Sigmoid colon (tissue), 7 donors: ENCODE data around the gene RCN1. TPM values are rescaled to one million over a fixed set of nuclear protein-coding genes. Genes with fewer than 3 reads are reported as not detected.

Experiments
- DNase-seq: peaks from one replicate; pipeline ENCODE4 v3.0.0-alpha.2; 2019
- H3K27ac ChIP-seq, 4 donors: fragments of 200-600 bp; sonication (generic); one replicate each; pipeline ENCODE4 v1.5.1; 2016 to 2019; ENCODE audit warnings: mild to moderate bottlenecking in 1 of 4
- H3K27me3 ChIP-seq, 3 donors: fragments of 200-600 bp; sonication (generic); one replicate each; pipeline ENCODE4 v1.5.1; 2019; ENCODE audit warnings: mild to moderate bottlenecking in 1 of 3
- H3K36me3 ChIP-seq, 4 donors: fragments of 200-600 bp; sonication (generic); one replicate each; pipeline ENCODE4 v1.5.1; 2016 to 2019
- H3K4me1 ChIP-seq, 4 donors: fragments of 200-600 bp; sonication (generic); one replicate each; pipeline ENCODE4 v1.5.1; 2017 to 2019
- H3K4me3 ChIP-seq, 4 donors: fragments of 200-600 bp; sonication (generic); one replicate each; pipeline ENCODE4 v1.5.1; 2017 to 2019; ENCODE audit warnings: mild to moderate bottlenecking in 2 of 4, moderate library complexity in 1 of 4
- H3K9me3 ChIP-seq, 4 donors: fragments of 200-600 bp in 3 of 4; sonication (generic) in 3 of 4; one replicate each; pipeline versions ENCODE4 v1.5.1 to v1.6.1; 2013 to 2019
- CTCF ChIP-seq, 4 experiments: fragments of 450-650 bp in 3 of 4; fragments of 200-600 bp in 1 of 4; IDR thresholded peaks; one replicate each; pipeline ENCODE4 v1.5.1; 2016 to 2019; ENCODE audit warnings: antibody characterized with exemption in 4 of 4, mild to moderate bottlenecking in 3 of 4, moderate library complexity in 2 of 4
- EP300 ChIP-seq, 4 donors: sonication (generic); formaldehyde crosslinking; IDR thresholded peaks; one replicate each; pipeline ENCODE4 v1.6.1; 2017; ENCODE audit warnings: antibody characterized with exemption in 4 of 4
- POLR2A ChIP-seq, 2 donors: fragments of 450-650 bp; IDR thresholded peaks; one replicate each; pipeline ENCODE4 v1.6.1; 2016; ENCODE audit warnings: antibody characterized with exemption in 2 of 2, mild to moderate bottlenecking in 2 of 2, moderate library complexity in 2 of 2
- POLR2AphosphoS5 ChIP-seq, 4 donors: sonication (generic); formaldehyde crosslinking; IDR thresholded peaks; one replicate each; pipeline ENCODE4 v1.6.1; 2017; ENCODE audit warnings: antibody characterized with exemption in 4 of 4
- WGBS, 2 donors: extraction: QIAGEN DNeasy Blood & Tissue Kit; methylation state at CpG; one replicate each; pipeline ENCODE4 v1.1.7; 2013; 5-methylcytosine and 5-hydroxymethylcytosine counted together
- intact Hi-C: fragments of 100-400 bp; cut with DNase I; formaldehyde crosslinking; loops from one replicate; pipeline ENCODE4 v1.15.1; 2023
- polyA plus RNA-seq, 3 donors: library from polyadenylated mRNA; stranded (reverse); fragments of 200-250 nt; gene quantifications; one replicate each; pipeline ENCODE4 v1.2.3, GENCODE V29; 2013
- total RNA-seq, 4 donors: library from RNA; depleted of rRNA; stranded (reverse); fragments of >200 nt; gene quantifications; one replicate each; pipeline ENCODE4 v1.1.0, GENCODE V29; 2016
- donor health status: healthy with polysubstance abuse.
- donor health status: Bipolar disorder and iron deficiency.
- donor health status: healthy.

RCN1 gene
- total and polyA plus RNA-seq, 7 donors: 9.7 to 58.4 (median 34.1) TPM

GRCh38 chr11:32050264-32050663 is 40.6 kb upstream of the RCN1 start:
- 22 to 73% methylated on average over 4 of the region's 4 CpGs for WGBS, 2 donors
- no peak for DNase-seq
- H3K27ac ChIP-seq: no peak overlapping the region
- no peaks in the 10 kb centered on the region for H3K36me3 ChIP-seq
- no peaks in the 10 kb centered on the region for H3K9me3 ChIP-seq
- intact Hi-C loops: no loop called here
- H3K27me3 ChIP-seq: peaks cover 0 to 20% (median 0%) of the 10 kb centered on the region in 3 donors
- no peak overlapping the region for H3K4me3 ChIP-seq
- TF ChIP-seq CTCF (IDR thresholded peaks at IDR 0.05): no peak
- no peak for TF ChIP-seq POLR2A (IDR thresholded peaks at IDR 0.05)
- TF ChIP-seq EP300 (IDR thresholded peaks at IDR 0.05): no peak
- TF ChIP-seq POLR2AphosphoS5 (IDR thresholded peaks at IDR 0.05): no peak
- no peaks in the 10 kb centered on the region for H3K4me1 ChIP-seq

GRCh38 chr11:32052215-32052614 is 38.7 kb upstream of the RCN1 start:
- Histone ChIP-seq H3K27me3 (peaks cover 0 to 17% (median 0%) of the 10 kb centered on the region in 3 donors), H3K4me3 (no peak overlapping the region), H3K27ac (no peak overlapping the region), H3K4me1 (no peaks in the 10 kb centered on the region), H3K36me3 (no peaks in the 10 kb centered on the region), H3K9me3 (no peaks in the 10 kb centered on the region)
- 13 to 26% methylated on average over 6 of the region's 6 CpGs for WGBS, 2 donors
- TF ChIP-seq POLR2AphosphoS5 (IDR thresholded peaks at IDR 0.05) (no peak), POLR2A (IDR thresholded peaks at IDR 0.05) (no peak), CTCF (IDR thresholded peaks at IDR 0.05) (peak; percentile 13 to 77 (median 59)), EP300 (IDR thresholded peaks at IDR 0.05) (no peak)
- peak; percentile 70 for DNase-seq
- intact Hi-C loops: loop anchor here (1.0 kb wide), 1 partner anchor 124 kb away; no protein-coding TSS in a partner anchor

- Histone ChIP-seq H3K9me3 (no peaks in the 10 kb centered on the region), H3K4me1 (no peaks in the 10 kb centered on the region), H3K27ac (no peak overlapping the region), H3K36me3 (no peaks in the 10 kb centered on the region), H3K27me3 (peaks cover 0 to 17% (median 0%) of the 10 kb centered on the region in 3 donors), H3K4me3 (no peak overlapping the region)
- intact Hi-C loops: no loop called here
- TF ChIP-seq CTCF (IDR thresholded peaks at IDR 0.05) (no peak), POLR2AphosphoS5 (IDR thresholded peaks at IDR 0.05) (no peak), POLR2A (IDR thresholded peaks at IDR 0.05) (no peak), EP300 (IDR thresholded peaks at IDR 0.05) (no peak)
- no peak for DNase-seq
- WGBS, 2 donors: 75 to 77% methylated on average over 7 of the region's 7 CpGs
Observed at GRCh38 chr11:32053151-32053888, 37.6 kb upstream of the RCN1 start.

- TF ChIP-seq POLR2A (IDR thresholded peaks at IDR 0.05) (no peak), CTCF (IDR thresholded peaks at IDR 0.05) (no peak)
- H3K4me1 ChIP-seq: no peaks in the 10 kb centered on the region
- no peak overlapping the region for H3K27ac ChIP-seq
- H3K4me3 ChIP-seq: no peak overlapping the region
- WGBS, 2 donors: 89 to 95% methylated on average over 2 of the region's 2 CpGs
- peaks cover 0 to 12% (median 0%) of the 10 kb centered on the region in 3 donors for H3K27me3 ChIP-seq
- H3K36me3 ChIP-seq: no peaks in the 10 kb centered on the region
- no peaks in the 10 kb centered on the region for H3K9me3 ChIP-seq
- intact Hi-C loops: no loop called here
- no peak for DNase-seq
Observed at GRCh38 chr11:32055861-32056260, 35.0 kb upstream of the RCN1 start.
